Measurements from ENCODE around the gene NHEJ1. TPM values are rescaled to one million over a fixed set of nuclear protein-coding genes. Genes with fewer than 3 reads are reported as not detected.

NHEJ1 gene, protein sequence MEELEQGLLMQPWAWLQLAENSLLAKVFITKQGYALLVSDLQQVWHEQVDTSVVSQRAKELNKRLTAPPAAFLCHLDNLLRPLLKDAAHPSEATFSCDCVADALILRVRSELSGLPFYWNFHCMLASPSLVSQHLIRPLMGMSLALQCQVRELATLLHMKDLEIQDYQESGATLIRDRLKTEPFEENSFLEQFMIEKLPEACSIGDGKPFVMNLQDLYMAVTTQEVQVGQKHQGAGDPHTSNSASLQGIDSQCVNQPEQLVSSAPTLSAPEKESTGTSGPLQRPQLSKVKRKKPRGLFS
- total RNA-seq = 13.5 and 21.2 TPM in 2 replicates

DNA sequence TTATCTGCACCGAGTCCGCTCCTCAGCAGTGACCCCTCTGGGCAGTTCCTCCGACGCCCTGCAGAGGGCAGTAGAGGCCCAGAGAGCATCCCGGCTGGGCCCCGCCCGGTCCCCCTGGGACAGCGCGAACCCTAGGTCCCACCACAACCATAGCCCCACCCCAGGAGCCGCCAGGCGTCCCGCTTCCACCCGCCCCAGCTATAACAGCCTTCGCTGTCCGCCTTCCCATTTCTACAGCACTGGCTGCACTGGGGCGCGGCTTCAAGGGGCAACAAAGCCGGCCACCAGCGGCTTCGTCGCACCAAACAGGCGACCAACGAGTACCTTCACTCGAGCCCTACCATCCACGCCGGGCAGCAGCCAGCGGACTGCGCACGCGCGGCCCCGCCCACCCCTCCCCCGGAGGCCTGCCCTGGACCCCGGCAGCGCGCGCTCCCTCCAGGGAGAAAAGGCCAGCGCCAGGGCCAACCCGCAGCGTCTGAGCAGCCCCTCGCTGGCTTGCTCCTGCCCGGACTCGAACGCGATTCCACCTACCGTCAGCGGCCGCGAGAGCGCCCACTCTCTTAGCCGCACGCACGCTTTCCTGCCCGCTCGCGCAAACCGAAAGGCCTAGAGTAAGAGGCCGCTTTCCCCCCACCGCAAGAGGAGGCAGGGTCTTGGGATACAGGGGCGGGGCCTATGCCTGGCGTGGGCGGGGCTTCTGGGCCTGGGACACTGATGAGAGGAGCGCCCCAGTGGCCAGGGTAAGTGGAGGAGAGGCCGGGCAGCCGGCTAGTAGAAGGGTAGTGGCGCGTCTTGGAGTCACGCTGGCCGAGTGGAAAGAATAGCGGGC, at the start of gene NHEJ1:
TSS of gene NHEJ1 (minus strand) at position 630 of the 832 bp plus-strand sequence. CDS start 2,453 bp downstream, outside the sequence.

DNA sequence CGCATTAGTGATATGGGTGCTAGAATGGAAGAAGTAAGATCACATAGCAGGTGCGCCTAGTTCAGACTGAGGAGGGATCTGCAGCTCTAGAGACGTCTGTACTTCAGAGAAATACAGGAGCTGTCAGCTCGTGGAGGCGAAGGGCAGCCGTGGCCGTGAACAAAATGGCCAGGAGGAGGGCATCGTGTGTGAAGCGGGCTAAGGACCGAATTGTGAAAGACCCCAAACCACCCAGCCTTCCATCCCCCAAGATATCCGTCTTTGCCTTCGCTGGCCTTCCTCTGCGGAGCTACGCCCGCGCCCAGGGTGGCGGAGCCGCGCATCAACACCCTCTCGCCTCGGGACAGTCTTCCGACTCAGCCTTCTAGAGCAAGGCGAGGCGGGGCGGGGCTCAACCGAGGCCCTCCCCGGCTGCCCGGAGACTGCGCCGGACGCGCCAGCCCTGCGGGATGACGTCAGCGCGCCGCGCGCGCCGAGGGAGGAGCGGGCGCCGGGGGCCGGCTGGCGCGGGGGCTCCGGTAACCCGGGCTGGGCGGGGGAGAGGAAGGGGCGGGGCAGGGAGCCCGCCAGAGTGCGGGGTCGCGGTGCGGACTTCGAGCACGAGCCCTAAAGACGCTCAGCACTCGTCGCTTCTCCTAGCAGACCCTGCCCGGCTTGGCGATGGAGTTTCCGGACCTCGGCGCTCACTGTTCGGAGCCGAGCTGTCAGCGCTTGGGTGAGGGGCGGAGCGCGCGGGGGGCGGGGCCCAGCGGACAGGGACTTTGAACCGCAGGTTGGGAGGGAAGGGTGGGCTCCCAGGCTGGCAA, 45.9 kb upstream of the NHEJ1 start, which contains the start of gene ZFAND2B:
TSS of gene ZFAND2B (plus strand) at position 455 of the 806 bp plus-strand sequence. CDS start at position 661, 206 bp downstream.

DNA sequence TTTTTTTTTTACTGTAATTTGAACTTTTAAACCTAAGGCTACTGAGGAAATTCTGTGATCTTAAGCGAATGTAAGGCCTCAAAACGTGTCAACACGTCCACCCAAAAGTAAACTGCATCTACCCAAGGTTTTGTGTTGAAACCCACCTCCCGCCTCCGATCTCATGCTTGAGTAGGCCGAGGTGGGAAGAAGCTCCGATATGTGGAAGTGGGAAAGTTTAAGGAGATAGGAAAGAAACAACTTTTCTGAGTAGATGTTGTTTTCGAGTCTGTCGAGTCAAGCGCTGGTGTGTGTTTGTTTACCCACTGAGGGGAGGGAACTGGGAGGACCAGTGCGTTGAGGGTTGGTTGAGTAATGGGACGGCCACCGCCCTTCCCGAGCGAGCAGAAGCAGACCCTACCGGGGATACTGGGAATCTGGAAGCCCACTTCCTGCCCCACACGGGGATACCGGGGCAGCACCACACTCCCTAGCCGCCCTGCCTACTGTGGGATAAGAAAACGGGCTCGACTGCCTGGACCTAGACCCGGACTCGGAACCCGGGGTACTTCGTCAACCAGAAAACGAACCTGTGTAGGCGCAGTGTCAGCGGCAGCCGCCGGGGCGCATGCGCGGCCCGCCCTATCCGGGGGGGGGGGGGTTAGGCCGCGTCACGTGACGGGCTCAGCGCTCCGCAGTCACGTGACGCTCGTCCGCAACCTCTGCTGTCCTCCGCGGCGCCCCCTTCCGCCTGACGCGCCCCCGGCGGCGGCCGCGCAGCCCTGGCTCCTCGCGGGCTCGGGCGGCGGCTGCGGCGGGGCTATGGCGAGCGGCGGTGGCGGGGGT, 17.1 kb upstream of the NHEJ1 start, which contains the start of gene RETREG2:
TSS of gene RETREG2 (plus strand) at position 724 of the 825 bp plus-strand sequence. CDS start at position 802, 78 bp downstream.

DNA sequence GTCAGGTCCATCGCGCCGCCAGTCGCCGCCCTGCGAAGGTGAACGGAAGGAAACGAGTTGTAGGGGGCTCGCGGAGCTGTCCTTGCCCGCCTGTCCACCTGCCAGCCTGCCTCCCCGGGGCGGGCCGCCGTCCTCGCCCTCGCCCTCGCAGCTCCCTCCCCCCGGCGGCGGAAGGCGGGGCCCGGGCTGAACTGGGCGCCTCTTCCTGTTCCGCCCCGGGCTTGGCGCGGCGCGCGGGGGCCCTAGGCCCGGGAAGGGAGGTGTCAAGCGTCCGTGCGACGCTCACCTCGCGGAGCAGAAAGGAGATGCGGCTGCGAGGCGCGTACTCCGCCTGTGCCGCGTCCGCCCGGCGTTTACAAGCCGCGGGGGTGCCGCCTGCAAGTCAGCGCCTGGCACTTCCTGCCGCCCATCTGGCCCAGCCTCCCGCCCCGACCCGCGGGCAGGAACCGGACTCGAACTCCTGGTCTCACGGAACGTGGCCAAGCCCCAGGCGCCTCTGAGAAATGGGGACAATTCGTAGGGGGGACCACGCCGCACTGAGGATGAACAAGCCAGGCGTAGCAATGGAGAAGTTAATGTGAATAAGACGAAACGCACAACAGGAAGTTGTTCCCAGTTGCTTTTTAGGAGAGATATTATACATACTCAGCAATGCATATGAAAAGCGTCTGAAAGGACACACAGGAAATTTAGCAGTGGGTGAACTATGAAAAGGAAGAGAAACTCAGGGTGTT, 16.4 kb upstream of the NHEJ1 start, which contains the start of gene CNPPD1:
TSS of gene CNPPD1 (minus strand) at position 108 of the 734 bp plus-strand sequence. CDS start at position 11, 97 bp downstream.

DNA sequence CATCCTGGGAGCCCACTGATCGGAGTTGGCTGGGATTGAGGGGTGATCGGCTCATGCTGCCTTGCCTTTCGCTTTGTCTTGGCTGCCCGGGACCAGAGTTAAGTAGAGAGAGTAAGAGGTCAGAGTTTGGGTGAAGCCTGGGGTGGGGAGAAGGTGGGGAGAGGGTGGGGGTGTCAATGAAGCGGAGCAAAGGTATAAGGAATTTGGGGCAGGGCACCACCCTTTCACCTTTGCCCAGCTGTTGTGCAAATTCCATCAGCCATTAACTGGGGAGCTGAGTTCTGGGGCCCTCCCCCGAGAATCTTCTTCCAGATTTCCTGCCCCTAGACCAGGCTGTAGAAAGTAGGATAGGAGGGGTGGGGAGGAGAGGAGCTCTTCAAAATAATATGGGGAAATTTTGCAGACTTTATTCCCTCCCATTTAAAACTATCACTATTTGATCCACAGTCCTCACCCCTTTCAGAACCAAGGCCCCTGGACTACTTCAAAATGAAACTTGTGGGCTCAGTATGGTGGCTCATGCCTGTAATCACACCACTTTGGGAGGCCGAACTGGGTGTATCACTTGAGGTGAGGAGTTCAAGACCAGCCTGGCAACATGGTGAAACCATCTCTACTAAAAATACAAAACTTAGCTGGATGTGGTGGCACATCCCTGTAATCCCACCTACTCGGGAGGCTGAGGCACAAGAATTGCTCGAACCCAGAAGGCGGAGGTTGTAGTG, 9.5 kb upstream of the NHEJ1 start, which contains the start of gene SLC23A3:
TSS of gene SLC23A3 (minus strand) at position 100 of the 725 bp plus-strand sequence. CDS start at position 55, 45 bp downstream.

DNA sequence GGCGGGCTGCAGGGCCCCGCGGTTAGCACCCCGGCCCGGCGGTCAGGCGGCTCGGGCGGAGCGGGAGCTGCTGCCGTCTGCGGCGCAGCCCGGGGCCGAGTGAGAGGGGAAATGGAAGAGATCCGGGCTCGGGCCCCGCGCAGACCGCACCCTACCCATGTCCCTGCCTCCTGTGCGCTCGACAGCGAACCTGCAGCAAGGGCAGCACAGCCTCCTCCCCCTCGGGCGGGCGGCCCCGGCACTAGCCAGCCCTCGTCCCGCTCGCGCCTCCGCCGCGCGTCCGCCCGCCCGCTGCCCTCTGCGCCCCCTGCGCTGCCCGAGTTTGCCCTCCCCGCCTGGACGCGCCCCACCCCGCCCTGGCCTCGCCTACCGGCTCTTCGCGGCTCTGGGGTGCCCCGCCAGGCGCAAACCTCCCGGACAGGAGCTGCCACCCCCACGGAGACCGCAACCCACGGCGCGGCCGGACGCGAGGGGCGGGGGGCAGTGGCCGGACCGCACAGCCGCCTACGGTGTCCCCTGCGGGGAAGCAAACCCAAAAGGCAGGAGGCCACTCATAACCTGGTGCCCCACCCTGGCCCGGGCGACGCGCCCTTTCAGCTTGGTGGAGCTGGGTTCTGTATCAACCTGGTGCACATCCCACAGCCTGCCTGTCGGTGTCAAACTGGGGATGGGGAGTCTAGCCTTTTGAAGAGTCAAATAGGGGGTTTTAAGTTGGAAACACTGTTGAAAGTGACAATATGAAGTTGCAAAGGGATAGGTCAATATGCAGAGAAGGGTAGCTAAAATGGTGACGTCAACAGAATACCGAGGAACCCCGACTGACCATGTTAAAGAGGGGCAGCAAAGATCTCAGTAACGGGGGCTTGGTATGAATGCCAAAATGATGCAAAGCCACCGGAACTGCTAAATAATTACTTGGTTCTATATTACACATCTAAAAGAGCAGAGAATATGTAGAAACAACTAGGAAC, 99.5 kb downstream of the NHEJ1 start, which contains the start of gene IHH:
TSS of gene IHH (minus strand) at position 101 of the 971 bp plus-strand sequence. CDS start 454 bp downstream, outside the sequence.

DNA sequence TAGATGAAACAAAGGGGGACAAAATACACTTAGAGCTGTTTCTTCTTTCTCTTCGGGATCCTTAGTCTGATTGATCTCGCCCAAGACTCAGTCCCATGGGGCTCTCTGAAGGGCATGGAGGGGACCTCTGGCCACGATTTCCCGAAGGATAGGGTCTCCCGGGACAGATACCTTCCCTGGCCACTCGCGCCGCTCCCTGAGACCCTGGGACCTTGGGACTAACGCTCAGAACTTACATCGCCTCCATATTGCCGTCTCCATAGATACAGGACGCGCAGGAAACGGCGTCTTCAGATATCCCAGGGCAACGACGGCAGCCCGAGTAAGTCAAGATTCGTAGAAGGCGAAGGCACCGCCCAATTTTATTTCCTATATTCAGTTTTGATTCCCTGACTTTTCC, 119.4 kb downstream of the NHEJ1 start, which contains the start of gene CFAP65:
TSS of gene CFAP65 (minus strand) at position 265 of the 400 bp plus-strand sequence. CDS start 2,468 bp downstream, outside the sequence.

Other genes starting within 250 kb of the NHEJ1 start
- not detected in 2 replicates for gene CDK5R2, start 201.1 kb downstream of the NHEJ1 start, total RNA-seq
- not detected in 2 replicates for gene FEV, start 175.6 kb downstream of the NHEJ1 start, total RNA-seq
- gene CRYBA2, start 167.4 kb downstream of the NHEJ1 start, total RNA-seq = not detected in 2 replicates
- gene CFAP65, start 119.3 kb downstream of the NHEJ1 start, total RNA-seq = not detected in 2 replicates
- under 0.01 TPM in 1 of 2 replicates, not detected in the other for gene IHH, start 99.9 kb downstream of the NHEJ1 start, total RNA-seq
- 0.16 TPM in 1 of 2 replicates, not detected in the other for gene SLC23A3, start 9.2 kb upstream of the NHEJ1 start, total RNA-seq
- gene CNPPD1, start 16.1 kb upstream of the NHEJ1 start, total RNA-seq = 16.1 and 32.9 TPM in 2 replicates
- gene RETREG2, start 17.5 kb upstream of the NHEJ1 start, total RNA-seq = 49.9 and 67.9 TPM in 2 replicates
- gene ZFAND2B, start 46.0 kb upstream of the NHEJ1 start, total RNA-seq = 17.0 and 32.6 TPM in 2 replicates
- gene ABCB6, start 58.1 kb upstream of the NHEJ1 start, total RNA-seq = 39.9 and 46.0 TPM in 2 replicates
- gene ATG9A, start 68.8 kb upstream of the NHEJ1 start, total RNA-seq = 57.6 and 109 TPM in 2 replicates
- gene ANKZF1, start 69.0 kb upstream of the NHEJ1 start, total RNA-seq = 45.8 and 58.7 TPM in 2 replicates
- gene GLB1L, start 84.6 kb upstream of the NHEJ1 start, total RNA-seq = 4.7 and 14.8 TPM in 2 replicates
- gene STK16, start 84.7 kb upstream of the NHEJ1 start, total RNA-seq = 11.2 and 17.3 TPM in 2 replicates
- not detected in 2 replicates for gene TUBA4B, start 92.4 kb upstream of the NHEJ1 start, total RNA-seq
- gene TUBA4A, start 93.1 kb upstream of the NHEJ1 start, total RNA-seq = 16.4 and 39.2 TPM in 2 replicates
- gene DNAJB2, start 118.6 kb upstream of the NHEJ1 start, total RNA-seq = 32.9 and 35.3 TPM in 2 replicates
- gene PTPRN, start 148.6 kb upstream of the NHEJ1 start, total RNA-seq = 0.36 and 1.9 TPM in 2 replicates
- gene RESP18, start 171.9 kb upstream of the NHEJ1 start, total RNA-seq = not detected in 2 replicates
- gene DNPEP, start 227.1 kb upstream of the NHEJ1 start, total RNA-seq = 78.3 and 89.3 TPM in 2 replicates

Measured in cardiac atrium fibroblast (primary cell).